NT2/D1 (cell line): Measurements from ENCODE around the gene PRKAA2.

Source experiments
- DNase-seq: peaks from one replicate; pipeline ENCODE4 v3.0.0-alpha.2; 2011; ENCODE audit warnings: low read depth, low spot score
- H3K27me3 ChIP-seq: 2 replicates; pipeline ENCODE4 v1.6.0; 2011; ENCODE audit warnings: mild to moderate bottlenecking; ENCODE audit not compliant: insufficient read length, insufficient read depth
- H3K36me3 ChIP-seq: 2 replicates; pipeline ENCODE4 v1.6.1; 2011; ENCODE audit warnings: mild to moderate bottlenecking, low read length, mixed read lengths; ENCODE audit not compliant: insufficient read depth, insufficient read length
- H3K4me1 ChIP-seq: 2 replicates; pipeline ENCODE4 v1.5.1; 2011; ENCODE audit not compliant: insufficient read depth, insufficient read length
- H3K4me3 ChIP-seq: 2 replicates; pipeline ENCODE4 v1.5.1; 2011; ENCODE audit warnings: low read depth; ENCODE audit not compliant: insufficient read length
- H3K9ac ChIP-seq: 2 replicates; pipeline ENCODE4 v1.6.0; 2011; ENCODE audit warnings: low read depth; ENCODE audit not compliant: insufficient read length
- H3K9me3 ChIP-seq: 2 replicates; pipeline ENCODE4 v1.5.1; 2011; ENCODE audit warnings: mild to moderate bottlenecking, low read length; ENCODE audit not compliant: insufficient read depth
- SUZ12 ChIP-seq: IDR thresholded peaks from 2 replicates; pipeline ENCODE4 v1.6.1; 2011; ENCODE audit not compliant: insufficient read length, insufficient read depth; ENCODE audit errors: extremely low read depth
- YY1 ChIP-seq: IDR thresholded peaks from 2 replicates; pipeline ENCODE4 v1.6.1; 2011; ENCODE audit not compliant: insufficient read length, insufficient read depth
- ZNF274 ChIP-seq: IDR thresholded peaks from 2 replicates; pipeline ENCODE4 v1.6.1; 2011; ENCODE audit warnings: mild to moderate bottlenecking, low read depth, low read length

PRKAA2 gene

DNA sequence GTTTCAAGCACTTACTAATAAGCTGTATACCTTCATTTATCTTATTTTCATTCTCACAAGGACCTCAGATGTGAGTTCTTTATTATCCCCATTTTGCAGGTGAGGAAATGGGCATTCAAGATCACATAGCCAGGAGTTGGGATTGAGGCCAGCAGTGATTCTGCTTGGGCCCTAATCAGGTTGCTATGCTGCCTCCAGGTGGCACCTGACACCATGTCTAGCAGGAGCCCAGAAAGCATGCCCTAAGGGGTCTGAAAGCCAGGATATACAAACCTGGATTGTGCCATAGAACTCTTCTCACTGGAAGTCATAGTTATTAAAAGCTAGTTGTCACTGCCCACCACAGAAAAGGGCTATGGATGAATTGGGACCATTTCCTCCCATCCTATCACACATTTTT is 113.0 kb downstream of the PRKAA2 start:
- H3K4me3 ChIP-seq = no peak overlapping the region
- TF ChIP-seq YY1 (no peak), ZNF274 (no peak), SUZ12 (no peak)

DNA sequence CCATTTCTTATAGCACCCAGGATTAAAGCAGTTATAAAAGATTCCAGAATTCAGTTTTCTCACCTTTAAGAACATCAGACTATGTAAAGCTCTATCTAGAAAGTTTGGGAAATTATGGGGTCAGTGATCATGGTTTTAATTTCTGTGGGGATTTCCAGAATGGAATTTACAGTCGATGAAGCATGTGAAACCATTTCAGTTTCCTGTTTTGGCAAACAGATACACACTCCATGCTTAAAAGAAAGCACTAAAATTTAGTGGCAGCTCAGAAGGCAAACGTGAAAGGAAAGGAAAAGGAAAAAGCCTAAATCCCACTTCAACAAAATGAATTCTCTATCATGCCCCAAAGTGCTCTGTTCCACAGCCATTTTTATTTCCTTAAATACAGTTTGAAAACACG is 113.7 kb downstream of the PRKAA2 start:
- H3K4me1 ChIP-seq = no peaks in the 10 kb centered on the region
- no peaks in the 10 kb centered on the region for H3K36me3 ChIP-seq
- TF ChIP-seq SUZ12 (no peak), ZNF274 (no peak), YY1 (no peak)
- no peak overlapping the region for H3K4me3 ChIP-seq
- no peak for DNase-seq
- H3K9me3 ChIP-seq = no peaks in the 10 kb centered on the region
- no peaks in the 10 kb centered on the region for H3K27me3 ChIP-seq
- H3K9ac ChIP-seq = no peak overlapping the region

More for the DNA sequence above, 113.0 kb downstream of the PRKAA2 start:
- no peaks in the 10 kb centered on the region for H3K36me3 ChIP-seq
- peak; percentile 42 for DNase-seq
- no peak overlapping the region for H3K9ac ChIP-seq
- no peaks in the 10 kb centered on the region for H3K4me1 ChIP-seq
- H3K9me3 ChIP-seq = no peaks in the 10 kb centered on the region
- H3K27me3 ChIP-seq = no peaks in the 10 kb centered on the region
